Measurements from ENCODE around the gene SLC8A1.

SLC8A1 gene

DNA sequence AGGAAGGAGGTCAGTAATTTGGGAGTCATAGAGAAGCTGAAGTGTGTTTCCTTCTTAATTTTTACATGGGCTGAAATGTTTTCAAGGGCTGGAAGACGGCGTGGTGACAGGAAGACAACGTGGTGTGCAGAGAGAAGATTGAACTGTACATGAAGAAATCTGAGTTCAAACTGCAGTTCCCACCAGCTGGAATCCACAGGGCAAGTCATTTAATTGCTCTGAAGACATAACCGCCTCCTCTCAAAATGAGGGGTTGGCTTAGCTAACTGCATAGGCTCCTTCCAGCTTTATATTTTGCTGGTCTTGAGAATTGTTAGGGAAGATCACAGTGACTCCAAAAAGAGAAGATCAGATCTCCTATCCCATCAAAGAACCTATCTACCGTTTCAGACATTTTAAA lies 103.9 kb downstream of the SLC8A1 start:
- no peak for DNase-seq

DNA sequence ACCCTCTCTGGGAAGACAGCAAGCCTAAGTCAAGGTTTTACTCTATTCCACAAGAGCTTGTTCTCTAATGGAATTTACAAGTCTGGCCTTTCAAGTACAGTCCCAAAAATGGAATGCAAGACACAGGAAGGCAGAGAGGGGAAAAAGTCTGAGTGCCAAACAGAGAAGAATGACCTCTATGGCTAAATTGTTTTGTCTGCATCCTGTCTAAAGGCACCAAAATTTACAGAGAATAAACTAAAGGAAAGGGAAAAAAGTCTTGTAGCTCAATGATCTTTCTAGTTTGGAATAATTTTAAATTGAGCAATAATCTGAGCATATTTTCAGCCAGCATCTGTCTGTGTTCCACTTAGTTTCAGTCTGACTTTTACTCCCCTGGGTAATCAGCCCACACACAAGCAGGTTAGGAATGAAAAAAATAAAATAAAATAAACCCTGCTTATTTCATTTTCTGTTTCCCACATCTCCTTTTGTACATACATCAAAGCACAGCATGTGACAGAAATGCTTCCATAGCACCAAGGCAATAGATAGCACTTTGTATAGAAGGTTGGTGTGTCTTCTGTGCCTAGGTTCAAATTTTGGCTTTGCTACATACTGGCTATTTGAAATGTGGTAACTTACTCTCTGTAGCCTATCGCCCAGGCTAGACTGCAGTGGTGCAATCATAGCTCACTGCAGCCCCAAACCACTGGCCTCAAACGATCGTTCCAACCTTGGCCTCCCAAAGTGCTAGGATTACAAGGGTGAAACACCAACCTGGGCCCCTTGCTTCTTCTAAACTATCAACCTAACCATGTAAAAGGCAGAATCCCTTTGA lies 105.1 kb downstream of the SLC8A1 start:
- DNase-seq: no peak

DNA sequence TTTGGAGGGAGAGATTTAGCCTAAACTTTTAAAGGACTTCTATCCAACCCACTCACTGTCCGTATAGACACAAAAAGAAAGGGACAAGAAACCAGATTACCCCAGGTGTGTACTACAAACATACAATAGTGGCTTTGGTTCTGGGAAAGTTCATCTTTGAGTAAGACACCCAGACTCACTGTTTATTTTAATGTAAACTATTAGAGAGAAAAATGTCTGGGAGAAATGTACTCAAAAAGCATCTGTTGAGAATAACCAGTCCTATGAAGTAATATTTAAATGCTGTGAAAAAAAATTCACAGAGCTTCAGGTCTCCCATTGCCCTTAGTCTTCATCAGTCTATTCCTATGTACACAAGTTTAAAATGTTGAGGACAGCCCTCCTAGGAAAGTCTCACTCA lies 107.5 kb downstream of the SLC8A1 start:
- no peak for DNase-seq

- no peak for DNase-seq
Observed at GRCh38 chr2:40343902-40344301, 108.0 kb downstream of the SLC8A1 start.

DNA sequence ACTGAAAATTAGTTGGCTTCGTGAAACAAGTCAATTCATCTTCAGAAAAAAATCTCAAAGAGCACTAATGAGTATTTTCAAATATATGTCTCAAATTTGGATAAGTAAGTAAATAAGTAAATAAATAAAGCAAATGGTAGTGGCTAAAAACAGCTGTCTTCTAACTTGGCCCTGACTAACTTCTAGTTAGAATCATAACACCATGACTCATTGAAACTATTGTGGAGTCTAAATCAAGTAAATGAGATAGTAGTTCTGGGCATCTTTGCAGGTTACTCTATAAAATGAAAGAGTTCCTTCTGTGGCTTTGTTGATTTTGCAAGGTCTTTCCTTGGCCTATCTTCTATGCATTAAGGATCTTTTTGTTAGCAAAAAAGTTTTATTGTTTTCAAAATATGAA lies 110.7 kb downstream of the SLC8A1 start:
- no peak for DNase-seq

DNA sequence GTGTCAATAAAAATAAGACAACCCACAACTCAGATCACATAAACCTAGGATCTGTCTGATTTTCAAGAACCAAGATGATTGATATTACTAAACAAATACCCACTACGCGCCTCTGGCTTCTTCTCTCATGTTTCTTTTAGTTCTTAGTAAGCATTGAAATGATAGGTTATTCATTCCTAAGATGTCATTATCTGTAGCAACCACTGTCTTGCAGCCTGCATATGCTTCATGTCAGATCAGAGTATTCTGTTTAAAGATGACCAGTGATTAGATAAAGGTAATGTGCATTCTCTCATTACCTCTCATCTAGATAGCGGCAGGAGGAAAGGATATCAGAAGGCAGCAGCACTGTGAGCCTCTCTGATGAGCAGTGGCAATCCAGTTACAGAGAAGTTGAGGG lies 112.9 kb downstream of the SLC8A1 start:
- DNase-seq: no peak

DNA sequence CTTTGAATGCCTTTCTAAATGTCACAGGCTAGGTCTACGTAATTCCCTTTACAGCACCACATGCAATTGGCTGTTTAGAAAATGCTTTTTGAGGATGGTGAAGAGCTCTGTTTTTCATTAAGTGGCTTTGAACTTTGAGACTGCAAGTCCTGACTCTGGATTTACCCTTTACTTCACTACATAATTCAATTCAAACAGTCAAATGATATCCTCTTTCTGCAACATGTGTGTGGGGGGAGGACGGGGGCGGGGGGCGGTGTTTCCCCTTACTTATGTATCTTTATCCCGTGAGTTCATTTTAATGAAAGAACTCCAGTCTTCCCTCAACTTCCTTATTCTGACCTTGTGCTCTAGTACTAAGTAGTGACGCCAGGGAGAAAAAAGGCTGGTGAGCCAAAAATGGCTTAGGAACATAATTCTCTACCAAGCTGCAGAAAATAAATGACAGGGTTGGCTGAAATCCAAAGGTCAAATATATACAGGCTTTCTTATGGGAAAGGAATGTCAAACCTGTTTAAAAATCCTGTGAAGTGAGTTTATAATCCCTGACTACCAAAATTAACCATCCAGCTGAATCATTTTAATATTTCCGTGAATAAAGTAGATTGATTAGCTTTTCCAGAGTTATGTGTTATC lies 119.6 kb downstream of the SLC8A1 start:
- no peak for DNase-seq

GRCh38 chr2:40330096-40330495 lies 121.8 kb downstream of the SLC8A1 start:
- DNase-seq: no peak

DNA sequence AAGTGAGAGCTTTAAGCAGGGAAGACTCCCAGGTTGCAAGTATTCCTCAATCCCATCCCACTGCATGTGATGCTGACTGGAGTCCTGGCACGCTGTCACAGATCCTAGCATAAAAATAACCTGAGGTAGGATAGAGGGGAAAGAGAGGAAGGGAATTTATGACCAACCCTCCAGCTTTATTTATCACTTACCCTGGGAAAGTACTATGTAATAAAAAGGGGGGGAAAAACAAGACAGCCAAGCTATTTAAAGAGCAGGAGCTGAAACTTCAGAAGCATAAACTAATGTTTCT lies 122.2 kb downstream of the SLC8A1 start:
- no peak for DNase-seq

GRCh38 chr2:40325116-40325515 lies 126.8 kb downstream of the SLC8A1 start:
- no peak for DNase-seq

- no peak for DNase-seq
Observed at GRCh38 chr2:40324656-40325055, 127.2 kb downstream of the SLC8A1 start.

DNA sequence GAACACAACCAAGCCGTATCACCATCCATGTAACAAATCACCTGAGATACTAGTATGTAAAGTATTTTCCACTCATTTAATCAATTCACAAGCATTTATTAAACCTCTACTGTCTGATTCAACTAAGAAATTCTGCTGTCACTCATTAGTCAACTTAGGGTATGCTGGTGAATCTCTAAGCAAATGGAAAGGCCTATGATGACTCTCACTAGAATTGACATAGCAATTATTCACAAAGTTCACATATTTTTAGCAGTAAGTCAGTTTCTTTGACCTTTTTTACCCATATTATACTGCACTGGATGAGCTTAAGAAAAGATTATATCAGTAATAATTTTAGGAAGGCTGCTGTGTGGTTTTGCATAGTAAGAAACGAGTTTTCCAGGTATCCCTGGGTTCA lies 130.1 kb downstream of the SLC8A1 start:
- DNase-seq: no peak

DNA sequence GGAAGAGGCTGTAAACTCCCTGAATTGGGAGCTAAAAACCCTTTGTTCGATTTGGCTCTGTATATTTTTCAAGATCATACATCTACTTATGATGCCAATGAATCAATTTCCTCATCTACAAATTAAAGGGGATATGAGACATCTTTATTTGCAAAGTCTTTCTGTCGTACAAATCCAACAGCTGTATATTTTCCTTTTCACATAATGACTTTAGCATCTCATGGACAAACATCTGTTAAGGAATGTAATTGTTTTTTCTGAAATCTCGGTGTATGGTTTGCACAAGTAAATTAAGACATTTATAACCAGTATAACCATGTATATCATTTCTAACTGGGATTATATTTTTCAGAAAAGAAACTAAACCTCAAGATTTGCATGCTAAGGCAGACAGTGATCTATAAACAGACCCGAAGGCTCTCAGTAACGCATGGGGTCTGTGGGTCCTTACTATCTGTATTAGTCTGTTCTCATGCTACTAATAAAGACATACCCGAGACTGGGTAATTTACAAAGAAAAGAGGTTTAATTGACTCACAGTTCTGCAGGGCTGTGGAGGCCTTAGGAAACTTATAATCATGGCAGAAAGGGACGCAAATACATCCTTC lies 130.8 kb downstream of the SLC8A1 start:
- DNase-seq: no peak

DNA sequence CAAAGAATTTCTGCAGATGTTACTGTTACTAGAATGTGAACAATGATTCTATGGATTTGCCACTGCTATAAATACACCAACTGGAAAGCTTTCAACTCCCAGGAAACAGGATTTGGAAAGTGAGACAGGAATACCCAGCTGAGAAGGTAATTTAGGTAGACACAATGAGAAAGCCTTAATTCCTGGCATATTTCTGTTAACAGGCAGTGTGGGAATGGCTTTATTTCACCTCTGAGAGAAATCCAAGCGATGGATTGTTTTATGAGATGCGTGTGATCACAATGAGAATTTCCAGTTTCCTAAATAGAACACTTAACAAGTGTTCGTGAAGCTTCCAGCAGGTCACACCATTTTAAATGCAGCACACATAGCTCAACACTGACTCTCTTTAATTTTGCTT lies 133.0 kb downstream of the SLC8A1 start:
- no peak for DNase-seq

- DNase-seq: no peak
Observed at GRCh38 chr2:40317761-40318160, 134.1 kb downstream of the SLC8A1 start.

DNA sequence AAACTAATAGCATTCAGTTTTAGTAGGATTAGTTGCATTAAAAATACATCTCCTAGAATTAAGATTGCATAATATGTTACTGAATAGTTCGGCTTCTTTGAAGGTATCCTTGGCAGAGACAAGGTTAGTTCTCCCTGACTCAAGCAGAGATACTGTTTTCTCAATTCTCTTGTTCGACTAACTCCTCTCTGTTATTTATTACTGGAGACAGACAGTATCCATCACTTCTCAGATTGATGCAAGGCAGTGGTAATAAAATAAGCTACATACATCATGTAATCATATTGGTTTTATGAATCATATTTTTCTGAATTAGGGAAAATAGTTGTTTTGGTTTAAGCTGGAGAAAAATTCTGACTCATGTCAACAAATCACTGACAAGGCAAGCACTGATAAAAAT lies 134.8 kb downstream of the SLC8A1 start:
- DNase-seq: no peak

GRCh38 chr2:40316620-40317019 lies 135.3 kb downstream of the SLC8A1 start:
- DNase-seq: no peak

DNA sequence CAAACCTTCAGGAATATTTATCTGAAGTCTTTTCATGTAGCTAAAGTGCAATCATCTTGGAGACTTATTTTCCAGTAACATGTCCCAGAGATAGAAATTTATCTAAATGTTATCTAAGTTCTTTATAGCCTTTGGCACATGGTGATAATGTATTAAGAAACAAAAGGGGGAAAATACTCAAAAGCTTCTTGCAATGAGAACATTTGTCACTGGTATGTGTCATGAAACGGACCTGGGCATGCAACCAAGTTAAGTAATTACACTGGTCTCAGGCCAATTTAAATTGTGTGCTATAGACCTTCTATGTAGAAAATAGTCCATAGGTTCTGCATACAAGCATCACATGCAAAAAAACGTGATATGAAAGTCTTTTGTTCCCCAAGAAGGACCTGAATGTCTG lies 136.2 kb downstream of the SLC8A1 start:
- no peak for DNase-seq

- no peak for DNase-seq
Observed at GRCh38 chr2:40311026-40311425, 140.9 kb downstream of the SLC8A1 start.

DNA sequence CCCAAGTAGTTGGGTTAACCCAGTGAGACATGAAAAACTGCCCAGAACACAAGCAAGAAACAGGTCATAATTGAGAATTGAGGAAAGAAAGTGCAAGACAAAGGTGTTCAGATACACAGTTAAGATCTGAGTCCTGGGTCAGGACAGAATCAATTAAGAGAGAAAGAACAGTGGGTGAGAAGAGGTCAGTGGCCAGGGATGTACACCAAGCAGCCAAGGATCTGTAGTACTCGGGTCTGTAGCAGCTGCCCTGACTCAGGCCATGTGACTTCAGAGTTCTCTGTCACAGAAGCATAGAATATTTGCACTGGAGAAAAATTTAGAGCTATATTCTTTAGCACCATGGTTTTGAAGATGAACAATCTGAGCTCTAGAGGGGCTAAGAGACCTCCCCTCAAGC lies 141.6 kb downstream of the SLC8A1 start:
- no peak for DNase-seq

GRCh38 chr2:40304340-40304739 lies 147.6 kb downstream of the SLC8A1 start:
- DNase-seq: no peak

GRCh38 chr2:40303746-40304145 lies 148.1 kb downstream of the SLC8A1 start:
- no peak for DNase-seq

DNA sequence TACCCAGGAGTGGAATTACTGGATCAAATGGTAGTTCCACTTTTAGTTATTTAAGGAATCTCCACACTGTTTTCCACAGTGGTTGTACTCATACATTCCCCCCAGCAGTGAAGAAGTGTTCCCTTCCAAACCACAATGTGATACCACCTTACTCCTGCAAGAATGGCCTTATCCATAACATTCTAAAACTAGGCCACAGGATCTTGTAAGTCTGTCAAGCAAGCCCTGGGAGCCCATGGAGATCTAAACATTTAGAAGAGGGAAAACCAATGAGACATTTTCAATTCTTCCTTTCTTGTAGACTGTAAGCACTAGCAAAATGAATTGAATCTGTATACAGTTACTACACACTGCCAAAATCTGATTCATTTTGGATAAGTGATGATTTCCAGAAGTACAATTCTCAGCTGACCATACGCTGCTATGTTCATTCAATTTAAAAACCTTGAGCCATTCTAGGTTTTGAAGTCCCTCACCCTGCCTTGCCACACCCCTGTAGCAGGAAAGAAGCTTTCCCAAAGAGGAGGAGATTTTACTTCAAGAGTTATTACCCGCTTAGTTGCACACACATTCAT lies 149.1 kb downstream of the SLC8A1 start:
- no peak for DNase-seq

DNA sequence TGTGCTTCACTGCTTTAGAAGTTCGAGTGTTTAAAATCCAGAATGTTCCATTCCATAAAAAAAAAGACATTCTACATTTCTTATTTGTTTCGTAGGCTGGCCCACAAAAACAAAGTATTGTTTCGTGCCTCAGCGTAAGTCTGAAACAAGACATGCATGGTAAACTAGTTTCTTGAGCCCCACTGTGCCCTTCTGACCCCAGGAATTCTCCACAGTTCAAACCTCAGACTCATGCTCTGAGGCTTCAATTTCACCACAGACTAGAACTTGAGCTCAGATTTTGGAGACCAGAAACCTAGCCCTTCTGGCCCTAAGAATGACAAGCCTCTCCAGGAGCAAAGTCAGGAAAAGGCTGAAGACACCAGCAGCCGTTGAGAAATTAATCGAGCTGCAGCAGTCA lies 151.5 kb downstream of the SLC8A1 start:
- no peak for DNase-seq
